Heart left ventricle (tissue), 13 donors: ENCODE data around the gene B3GALT5.

ENCODE experiments used
- CTCF ChIP-seq, 12 donors: fragments of 200-600 bp; sonication (generic) in 4 of 12; IDR thresholded peaks; one replicate each; pipeline versions ENCODE4 v1.5.0 to v1.8.0; 2018 to 2022; ENCODE audit warnings: antibody characterized with exemption in 12 of 12, mild to moderate bottlenecking in 5 of 12
- POLR2A ChIP-seq, 2 donors: fragments of 450-650 bp; IDR thresholded peaks; one replicate each; pipeline ENCODE4 v1.6.1; 2017; ENCODE audit warnings: antibody characterized with exemption in 2 of 2, mild to moderate bottlenecking in 2 of 2, moderate library complexity in 2 of 2
- donor health status: ischemic (EF 13 %, LVEDD 7.1; RV severe dilation, severe dysfunction).
- donor health status: DM: no; HTN: yes; CAD: no.
- donor health status: DM: no; HTN: no; CAD: no.
- donor health status: ischemic (EF 25% LVEDD 6.9; RV normal size, moderate dysfunction).
- donor health status: ischemic (EF 25% LVEDD 5.7; RV mildly dilated, moderate dysfunction).
- donor health status: ischemic (EF 35%, LVEDD 5.7; RV mildly dilated, moderate dysfunction).
- donor health status: nonischemic (EF 11% LVEDD 7.7; RV severe dilation, severe dysfunction).
- donor health status: DM: yes; HTN: yes; CAD: no.
- donor health status: PGD.
- donor health status: ischemic (EF 29% LVEDD 5.4; RV normal size, mild dysfunction).
- donor health status: nonischemic (EF 23%, LVEDD 6.1; RV moderate dilation, normal function).

GRCh38 chr21:39641827-39642450 is 29.2 kb downstream of the B3GALT5 start:
- no peak for TF ChIP-seq POLR2A (IDR thresholded peaks at IDR 0.05)
- TF ChIP-seq CTCF (IDR thresholded peaks at IDR 0.05): no peak
